ENCODE results near the gene SORL1. TPM values are rescaled to one million over a fixed set of nuclear protein-coding genes. Genes with fewer than 3 reads are reported as not detected.

The SORL1 gene
- total RNA-seq, 6 experiments from 2014 or later, result 0.19 to 0.48 (median 0.36) TPM

- H3K9me3 Mint-ChIP-seq, result no peaks in the 10 kb centered on the region
- no peaks in the 10 kb centered on the region for H3K4me1 Mint-ChIP-seq (ENCODE audit: low read depth)
- no peaks in the 10 kb centered on the region for H3K36me3 Mint-ChIP-seq (ENCODE audit: low read depth)
- peaks cover 17% of the 10 kb centered on the region for H3K27me3 Mint-ChIP-seq (ENCODE audit: insufficient read depth)
- TF ChIP-seq CTCF (IDR thresholded peaks at IDR 0.05), result no peak
- H3K27ac Mint-ChIP-seq, result no peak overlapping the region
- no peak for DNase-seq
- H3K4me3 Mint-ChIP-seq, result no peak overlapping the region
Observed at GRCh38 chr11:121431820-121432526, 20.1 kb upstream of the SORL1 start.

- no peak for DNase-seq
- Mint-ChIP-seq H3K36me3 (ENCODE audit: low read depth) (no peaks in the 10 kb centered on the region), H3K9me3 (no peaks in the 10 kb centered on the region), H3K27ac (no peak overlapping the region), H3K4me1 (ENCODE audit: low read depth) (no peaks in the 10 kb centered on the region), H3K4me3 (no peak overlapping the region), H3K27me3 (ENCODE audit: insufficient read depth) (peaks cover 16% of the 10 kb centered on the region)
- no peak for TF ChIP-seq CTCF (IDR thresholded peaks at IDR 0.05)
Observed at GRCh38 chr11:121435132-121435531, 17.0 kb upstream of the SORL1 start.

- Mint-ChIP-seq H3K27ac (no peak overlapping the region), H3K4me1 (ENCODE audit: low read depth) (no peaks in the 10 kb centered on the region), H3K27me3 (ENCODE audit: insufficient read depth) (peaks cover 16% of the 10 kb centered on the region), H3K36me3 (ENCODE audit: low read depth) (no peaks in the 10 kb centered on the region), H3K4me3 (no peak overlapping the region), H3K9me3 (no peaks in the 10 kb centered on the region)
- no peak for DNase-seq
- TF ChIP-seq CTCF (IDR thresholded peaks at IDR 0.05), result no peak
Observed at GRCh38 chr11:121435551-121436511, 16.3 kb upstream of the SORL1 start.

- no peaks in the 10 kb centered on the region for H3K4me1 Mint-ChIP-seq (ENCODE audit: low read depth)
- DNase-seq, result no peak
- H3K27ac Mint-ChIP-seq, result no peak overlapping the region
- H3K9me3 Mint-ChIP-seq, result no peaks in the 10 kb centered on the region
- H3K4me3 Mint-ChIP-seq, result no peak overlapping the region
- peaks cover 13% of the 10 kb centered on the region for H3K27me3 Mint-ChIP-seq (ENCODE audit: insufficient read depth)
- TF ChIP-seq CTCF (IDR thresholded peaks at IDR 0.05), result no peak
- no peaks in the 10 kb centered on the region for H3K36me3 Mint-ChIP-seq (ENCODE audit: low read depth)
Observed at GRCh38 chr11:121437018-121437685, 15.0 kb upstream of the SORL1 start.

GRCh38 chr11:121437686-121438078 is 14.4 kb upstream of the SORL1 start:
- Mint-ChIP-seq H3K27me3 (ENCODE audit: insufficient read depth) (peaks cover 10% of the 10 kb centered on the region), H3K27ac (no peak overlapping the region), H3K4me3 (no peak overlapping the region), H3K36me3 (ENCODE audit: low read depth) (no peaks in the 10 kb centered on the region), H3K9me3 (no peaks in the 10 kb centered on the region), H3K4me1 (ENCODE audit: low read depth) (no peaks in the 10 kb centered on the region)
- DNase-seq, result no peak
- no peak for TF ChIP-seq CTCF (IDR thresholded peaks at IDR 0.05)

Data from HFFc6 (cell line).